SK-N-SH (cell line): ENCODE measurements around the gene PHF21A. TPM values are rescaled to one million over a fixed set of nuclear protein-coding genes. Genes with fewer than 3 reads are reported as not detected.

Experiments
- CTCF ChIA-PET: fragments of 300-600, 350-600 bp; formaldehyde crosslinking; extraction: SDS; loops from one replicate; lab custom pipeline; 2021; lab: Yijun Ruan, JAX
- POLR2A ChIA-PET: fragments of 350-600 bp; sonication (Branson Sonifier 250); formaldehyde crosslinking; extraction: SDS; loops from one replicate; lab custom pipeline; 2020; ENCODE audit warnings: antibody characterized with exemption, inconsistent platforms; lab: Yijun Ruan, JAX
- DNase-seq: peaks from one replicate; pipeline ENCODE4 v3.0.0; 2012
- H2AFZ ChIP-seq: fragments of 200-600 bp; sonication (generic); 2 replicates; pipeline ENCODE4 v1.8.1; 2016; ENCODE audit warnings: antibody characterized with exemption, mild to moderate bottlenecking, low read depth
- H3F3A ChIP-seq: fragments of 200-600 bp; sonication (generic); replicated peaks from 2 replicates; pipeline ENCODE3; 2016; ENCODE audit warnings: antibody characterized with exemption, mild to moderate bottlenecking; ENCODE audit not compliant: insufficient read depth
- H3K27ac ChIP-seq, 2 experiments: fragments of 200-500 bp in 1 of 2; fragments of 200-600 bp in 1 of 2; sonication (Bioruptor generic) in 1 of 2; sonication (generic), shearing (Covaris generic) in 1 of 2; 2 replicates each; pipeline versions ENCODE4 v1.5.1 to v1.6.1; 2014 to 2016; ENCODE audit warnings: low read depth in 2 of 2, inconsistent platforms in 1 of 2, low read length in 1 of 2, mild to moderate bottlenecking in 1 of 2, mixed read lengths in 1 of 2
- H3K27me3 ChIP-seq: fragments of 200-600 bp; sonication (generic), shearing (Covaris generic); 2 replicates; pipeline ENCODE4 v1.6.1; 2016; ENCODE audit warnings: mixed run types; ENCODE audit not compliant: insufficient read depth
- H3K36me3 ChIP-seq, 2 experiments: fragments of 200-500 bp in 1 of 2; fragments of 200-600 bp in 1 of 2; sonication (Bioruptor generic) in 1 of 2; sonication (generic) in 1 of 2; replicated peaks in 1 of 2; 2 replicates each; pipeline versions ENCODE3 to v1.5.1; 2014 to 2016; ENCODE audit warnings: low read length in 1 of 2, mild to moderate bottlenecking in 1 of 2; ENCODE audit not compliant: insufficient read depth in 2 of 2, control insufficient read depth in 1 of 2
- H3K4me1 ChIP-seq, 2 experiments: fragments of 200-500 bp in 1 of 2; fragments of 200-600 bp in 1 of 2; sonication (Bioruptor generic) in 1 of 2; sonication (generic), shearing (Covaris generic) in 1 of 2; 2 replicates each; pipeline versions ENCODE4 v1.5.1 to v1.6.1; 2014 to 2016; ENCODE audit warnings: low read depth in 1 of 2, low read length in 1 of 2, mixed run types in 1 of 2; ENCODE audit not compliant: insufficient read depth in 2 of 2, control insufficient read depth in 1 of 2
- H3K4me2 ChIP-seq: fragments of 200-600 bp; sonication (generic), shearing (Covaris generic); 2 replicates; pipeline ENCODE4 v1.6.1; 2017; ENCODE audit warnings: mixed run types
- H3K4me3 ChIP-seq, 2 experiments: fragments of 200-500 bp in 1 of 2; fragments of 200-600 bp in 1 of 2; sonication (Bioruptor generic) in 1 of 2; sonication (generic), shearing (Covaris generic) in 1 of 2; 2 replicates each; pipeline versions ENCODE4 v1.5.1 to v1.8.1; 2014 to 2016; ENCODE audit warnings: low read depth in 2 of 2, inconsistent platforms in 1 of 2, low read length in 1 of 2, mild to moderate bottlenecking in 1 of 2, mixed read lengths in 1 of 2, moderate library complexity in 1 of 2
- H3K79me2 ChIP-seq: fragments of 200-600 bp; sonication (generic); 2 replicates; pipeline ENCODE4 v1.8.1; 2017; ENCODE audit warnings: mild to moderate bottlenecking; ENCODE audit not compliant: insufficient read depth
- H3K9ac ChIP-seq: fragments of 200-600 bp; sonication (generic); 2 replicates; pipeline ENCODE4 v1.6.1; 2017; ENCODE audit warnings: mixed run types
- H3K9me2 ChIP-seq: fragments of 200-600 bp; sonication (generic); 2 replicates; pipeline ENCODE4 v1.6.1; 2017; ENCODE audit warnings: mixed run types
- H3K9me3 ChIP-seq: fragments of 200-600 bp; sonication (generic); 2 replicates; pipeline ENCODE4 v1.6.1; 2017; ENCODE audit warnings: mixed run types, mild to moderate bottlenecking, moderate library complexity
- H4K20me1 ChIP-seq: fragments of 200-600 bp; sonication (generic); 2 replicates; pipeline ENCODE4 v1.6.1; 2017; ENCODE audit warnings: mild to moderate bottlenecking, mixed run types; ENCODE audit not compliant: insufficient read depth
- CHD2 ChIP-seq: fragments of 150-350 bp; IDR thresholded peaks from 2 replicates; pipeline ENCODE4 v1.6.1; 2018; ENCODE audit warnings: low read length; ENCODE audit not compliant: partially characterized antibody
- ELF1 ChIP-seq: IDR thresholded peaks from 2 replicates; pipeline ENCODE4 v1.4.0; 2012
- EP300 ChIP-seq, 2 experiments: IDR thresholded peaks; 2 replicates each; pipeline versions ENCODE4 v1.4.0 to v1.6.1; 2012; ENCODE audit warnings: borderline replicate concordance in 1 of 2, low read depth in 1 of 2, low read length in 1 of 2
- FOXJ3 ChIP-seq: sonication (generic); formaldehyde crosslinking; IDR thresholded peaks from 2 replicates; pipeline ENCODE4 v1.5.1; 2020; ENCODE audit warnings: mild to moderate bottlenecking, missing genetic modification reagents
- FOXM1 ChIP-seq: IDR thresholded peaks from 2 replicates; pipeline ENCODE4 v1.4.0; 2012; ENCODE audit warnings: low read depth, mild to moderate bottlenecking
- GATA2 ChIP-seq: sonication (generic); formaldehyde crosslinking; IDR thresholded peaks from 2 replicates; pipeline ENCODE4 v1.5.0; 2020; ENCODE audit warnings: mild to moderate bottlenecking, missing genetic modification reagents
- JUND ChIP-seq: IDR thresholded peaks from 2 replicates; pipeline ENCODE4 v1.4.0; 2012
- MEF2A ChIP-seq: IDR thresholded peaks from 2 replicates; pipeline ENCODE4 v1.4.0; 2012; ENCODE audit warnings: low read depth, borderline replicate concordance
- NRF1 ChIP-seq: IDR thresholded peaks from 2 replicates; pipeline ENCODE4 v1.6.1; 2012; ENCODE audit warnings: low read depth, mild to moderate bottlenecking, low read length
- RAD21 ChIP-seq: IDR thresholded peaks from 2 replicates; pipeline ENCODE4 v1.6.1; 2012; ENCODE audit warnings: mild to moderate bottlenecking, low read length
- RCOR1 ChIP-seq: fragments of 150-350 bp; IDR thresholded peaks from 2 replicates; pipeline ENCODE4 v1.6.1; 2017; ENCODE audit warnings: antibody characterized with exemption, low read length
- RXRA ChIP-seq: IDR thresholded peaks from 2 replicates; pipeline ENCODE4 v1.4.0; 2012; ENCODE audit warnings: low read depth, mild to moderate bottlenecking, borderline replicate concordance
- SIN3A ChIP-seq: IDR thresholded peaks from 2 replicates; pipeline ENCODE4 v1.6.1; 2012; ENCODE audit warnings: low read depth, mild to moderate bottlenecking, low read length, moderate library complexity, borderline replicate concordance
- USF1 ChIP-seq: IDR thresholded peaks from 2 replicates; pipeline ENCODE4 v1.4.0; 2012; ENCODE audit warnings: low read depth, borderline replicate concordance
- YY1 ChIP-seq: IDR thresholded peaks from 2 replicates; pipeline ENCODE4 v1.4.0; 2012; ENCODE audit warnings: low read depth, mild to moderate bottlenecking
- ZBTB33 ChIP-seq: IDR thresholded peaks from 2 replicates; pipeline ENCODE4 v1.4.0; 2012; ENCODE audit warnings: low read depth, borderline replicate concordance
- WGBS: methylation state at CpG from one replicate; pipeline ENCODE4 v1.1.6; 2017; ENCODE audit warnings: low lambda C conversion rate; 5-methylcytosine and 5-hydroxymethylcytosine counted together
- polyA plus RNA-seq, 3 experiments: library from polyadenylated mRNA; depleted of rRNA; stranded (reverse); fragments of >200 nt; gene quantifications; 2 replicates each; pipeline ENCODE4 v1.2.3, GENCODE V29; 2012
- TF ChIP-seq, protein P1 (sequence below): fragments of 150-350 bp; IDR thresholded peaks from 2 replicates; pipeline ENCODE4 v1.6.1; 2016; ENCODE audit warnings: mild to moderate bottlenecking, low read depth, low read length
- TF ChIP-seq, protein P2 (sequence below): IDR thresholded peaks from 2 replicates; pipeline ENCODE4 v1.6.1; 2012; ENCODE audit warnings: mild to moderate bottlenecking, low read depth, low read length, moderate library complexity

PHF21A gene
- polyA plus RNA-seq, 1 of the 3 experiments (the other 2 are of a cell fraction) = 18.8 TPM

DNA sequence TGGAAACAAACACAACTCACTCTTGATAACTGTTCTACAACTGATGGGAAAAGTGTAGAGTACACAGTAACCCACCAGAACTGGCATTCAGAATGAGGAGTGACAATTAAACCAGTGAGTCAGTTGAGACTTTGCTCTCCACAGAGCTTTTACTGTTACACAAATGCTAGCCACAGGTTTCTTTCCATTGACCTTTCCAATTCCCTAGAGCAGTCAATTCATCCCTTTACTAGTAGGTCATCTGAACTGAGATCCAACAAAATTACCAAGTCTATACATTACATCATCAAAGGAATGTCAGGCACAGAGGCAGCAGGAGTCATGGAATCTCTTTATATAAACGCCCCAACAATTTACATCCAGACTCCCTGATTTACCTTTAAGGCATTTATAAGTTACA lies 65.9 kb downstream of the PHF21A start (continued):
- TF ChIP-seq, protein P1, sequence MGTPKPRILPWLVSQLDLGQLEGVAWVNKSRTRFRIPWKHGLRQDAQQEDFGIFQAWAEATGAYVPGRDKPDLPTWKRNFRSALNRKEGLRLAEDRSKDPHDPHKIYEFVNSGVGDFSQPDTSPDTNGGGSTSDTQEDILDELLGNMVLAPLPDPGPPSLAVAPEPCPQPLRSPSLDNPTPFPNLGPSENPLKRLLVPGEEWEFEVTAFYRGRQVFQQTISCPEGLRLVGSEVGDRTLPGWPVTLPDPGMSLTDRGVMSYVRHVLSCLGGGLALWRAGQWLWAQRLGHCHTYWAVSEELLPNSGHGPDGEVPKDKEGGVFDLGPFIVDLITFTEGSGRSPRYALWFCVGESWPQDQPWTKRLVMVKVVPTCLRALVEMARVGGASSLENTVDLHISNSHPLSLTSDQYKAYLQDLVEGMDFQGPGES = no peak
- no peak for TF ChIP-seq RAD21
- TF ChIP-seq ELF1 = no peak
- TF ChIP-seq RCOR1 = no peak

DNA sequence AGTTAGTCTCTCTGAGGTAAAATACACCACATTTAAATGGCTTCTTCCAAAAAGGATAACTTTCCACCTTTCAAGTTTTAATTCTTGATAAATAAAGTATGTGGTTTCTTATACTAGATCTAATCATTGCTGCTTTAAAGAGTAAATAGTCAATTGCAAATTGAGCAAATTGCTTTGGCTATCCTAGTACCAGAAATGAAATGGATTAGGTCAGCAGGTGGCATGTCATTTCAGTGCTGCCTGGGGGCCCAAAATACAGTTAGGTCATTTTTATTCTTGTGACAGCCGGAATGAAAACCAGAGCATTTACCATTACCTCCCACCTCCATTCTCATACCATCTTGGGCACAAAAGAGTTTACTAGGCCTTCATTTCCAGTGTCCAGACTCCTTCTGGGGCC lies 70.2 kb downstream of the PHF21A start:
- no peak for TF ChIP-seq RXRA
- TF ChIP-seq SIN3A = no peak
- TF ChIP-seq JUND = no peak
- no peak for TF ChIP-seq FOXM1
- TF ChIP-seq EP300 (IDR thresholded peaks at IDR 0.05; ENCODE audit: borderline replicate concordance in 1 of 2, low read depth in 1 of 2, low read length in 1 of 2) = no peak
- TF ChIP-seq NRF1 = no peak
- TF ChIP-seq CHD2 = no peak
- no peak for TF ChIP-seq RAD21
- H3K9ac ChIP-seq = no peak overlapping the region
- no peaks in the 10 kb centered on the region for H3K79me2 ChIP-seq
- H3K4me1 ChIP-seq = peaks cover 21 to 27% of the 10 kb centered on the region in 2 experiments
- DNase-seq = peak; percentile 22
- H3K4me2 ChIP-seq = 0 out of 2 replicates have a peak overlapping the region, but pooled peaks have one; percentile 34
- CTCF ChIA-PET = interaction anchor here (0.7 to 1.5 kb wide), 2 partner anchors 49 to 86 kb away, joined by 4 read pairs; no protein-coding TSS in a partner anchor
- peak overlapping the region; percentile 48 to 54; a peak in 3 of 4 replicates for H3K27ac ChIP-seq
- H3K9me3 ChIP-seq = no peaks in the 10 kb centered on the region
- peaks cover 7% of the 10 kb centered on the region for H3F3A ChIP-seq
- H3K9me2 ChIP-seq = no peaks in the 10 kb centered on the region
- no peak overlapping the region for H3K4me3 ChIP-seq
- peaks cover 13 to 17% of the 10 kb centered on the region in 2 experiments for H3K36me3 ChIP-seq
- no peaks in the 10 kb centered on the region for H3K27me3 ChIP-seq
- peaks cover 10% of the 10 kb centered on the region; the same call in 1 of the 2 replicates for H4K20me1 ChIP-seq
- POLR2A ChIA-PET = interaction anchor here (0.6 kb wide), 1 partner anchor 270 kb away, joined by 4 read pairs; no protein-coding TSS in a partner anchor
- no peak overlapping the region for H2AFZ ChIP-seq
- WGBS = 67% methylated on average over 1 of the region's 1 CpG

- CTCF ChIA-PET = interaction anchor here (0.7 to 1.5 kb wide), 4 partner anchors 9 to 86 kb away, joined by 3 to 4 read pairs (median 4); no protein-coding TSS in a partner anchor
- Histone ChIP-seq H3K4me1 (peaks cover 21 to 27% of the 10 kb centered on the region in 2 experiments), H3K9ac (no peak overlapping the region), H3K27me3 (no peaks in the 10 kb centered on the region), H3K79me2 (no peaks in the 10 kb centered on the region), H3K4me2 (peak overlapping the region; percentile 34; the same call in 1 of the 2 replicates), H3K27ac (peak overlapping the region; percentile 48 to 54), H3F3A (peaks cover 7% of the 10 kb centered on the region), H3K9me3 (no peaks in the 10 kb centered on the region), H3K4me3 (no peak overlapping the region), H2AFZ (no peak overlapping the region), H4K20me1 (peaks cover 10% of the 10 kb centered on the region; the same call in 1 of the 2 replicates), H3K9me2 (no peaks in the 10 kb centered on the region), H3K36me3 (peaks cover 13 to 17% of the 10 kb centered on the region in 2 experiments)
- WGBS = 59% methylated on average over 2 of the region's 2 CpGs
- DNase-seq = no peak
- POLR2A ChIA-PET = interaction anchor here (0.6 kb wide), 1 partner anchor 270 kb away, joined by 4 read pairs; no protein-coding TSS in a partner anchor
- TF ChIP-seq GATA2 (CRISPR knock-in tag) = no peak
- TF ChIP-seq NRF1 = no peak
- no peak for TF ChIP-seq RXRA
- TF ChIP-seq USF1 = no peak
- TF ChIP-seq CHD2 = no peak
- no peak for TF ChIP-seq MEF2A
- TF ChIP-seq, protein P2, sequence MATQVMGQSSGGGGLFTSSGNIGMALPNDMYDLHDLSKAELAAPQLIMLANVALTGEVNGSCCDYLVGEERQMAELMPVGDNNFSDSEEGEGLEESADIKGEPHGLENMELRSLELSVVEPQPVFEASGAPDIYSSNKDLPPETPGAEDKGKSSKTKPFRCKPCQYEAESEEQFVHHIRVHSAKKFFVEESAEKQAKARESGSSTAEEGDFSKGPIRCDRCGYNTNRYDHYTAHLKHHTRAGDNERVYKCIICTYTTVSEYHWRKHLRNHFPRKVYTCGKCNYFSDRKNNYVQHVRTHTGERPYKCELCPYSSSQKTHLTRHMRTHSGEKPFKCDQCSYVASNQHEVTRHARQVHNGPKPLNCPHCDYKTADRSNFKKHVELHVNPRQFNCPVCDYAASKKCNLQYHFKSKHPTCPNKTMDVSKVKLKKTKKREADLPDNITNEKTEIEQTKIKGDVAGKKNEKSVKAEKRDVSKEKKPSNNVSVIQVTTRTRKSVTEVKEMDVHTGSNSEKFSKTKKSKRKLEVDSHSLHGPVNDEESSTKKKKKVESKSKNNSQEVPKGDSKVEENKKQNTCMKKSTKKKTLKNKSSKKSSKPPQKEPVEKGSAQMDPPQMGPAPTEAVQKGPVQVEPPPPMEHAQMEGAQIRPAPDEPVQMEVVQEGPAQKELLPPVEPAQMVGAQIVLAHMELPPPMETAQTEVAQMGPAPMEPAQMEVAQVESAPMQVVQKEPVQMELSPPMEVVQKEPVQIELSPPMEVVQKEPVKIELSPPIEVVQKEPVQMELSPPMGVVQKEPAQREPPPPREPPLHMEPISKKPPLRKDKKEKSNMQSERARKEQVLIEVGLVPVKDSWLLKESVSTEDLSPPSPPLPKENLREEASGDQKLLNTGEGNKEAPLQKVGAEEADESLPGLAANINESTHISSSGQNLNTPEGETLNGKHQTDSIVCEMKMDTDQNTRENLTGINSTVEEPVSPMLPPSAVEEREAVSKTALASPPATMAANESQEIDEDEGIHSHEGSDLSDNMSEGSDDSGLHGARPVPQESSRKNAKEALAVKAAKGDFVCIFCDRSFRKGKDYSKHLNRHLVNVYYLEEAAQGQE = no peak
- TF ChIP-seq ZBTB33 = no peak
- no peak for TF ChIP-seq EP300 (IDR thresholded peaks at IDR 0.05; ENCODE audit: borderline replicate concordance in 1 of 2, low read depth in 1 of 2, low read length in 1 of 2)
- no peak for TF ChIP-seq YY1
- no peak for TF ChIP-seq ELF1
- no peak for TF ChIP-seq FOXJ3 (CRISPR knock-in tag)
These were observed 70.6 kb downstream of the PHF21A start for GRCh38 chr11:46050662-46051061.
